Gastroesophageal sphincter (tissue), 3 donors: Measurements from ENCODE around the gene BCAR3.

Source experiments
- CTCF ChIP-seq, 4 experiments: fragments of 200-600 bp in 2 of 4; fragments of 450-650 bp in 2 of 4; sonication (generic) in 1 of 4; IDR thresholded peaks; one replicate each; pipeline ENCODE4 v1.5.1; 2017 to 2019; ENCODE audit warnings: antibody characterized with exemption in 4 of 4, mild to moderate bottlenecking in 2 of 4, moderate library complexity in 2 of 4
- EP300 ChIP-seq: sonication (generic); formaldehyde crosslinking; IDR thresholded peaks from one replicate; pipeline ENCODE4 v1.6.1; 2017; ENCODE audit warnings: antibody characterized with exemption, mild to moderate bottlenecking
- POLR2A ChIP-seq, 2 donors: fragments of 450-650 bp; IDR thresholded peaks; one replicate each; pipeline ENCODE4 v1.6.1; 2017; ENCODE audit warnings: antibody characterized with exemption in 2 of 2, mild to moderate bottlenecking in 2 of 2, moderate library complexity in 1 of 2

- no peak for TF ChIP-seq POLR2A (IDR thresholded peaks at IDR 0.05)
- TF ChIP-seq CTCF (IDR thresholded peaks at IDR 0.05): no peak
- no peak for TF ChIP-seq EP300
Observed at GRCh38 chr1:93678491-93678890, 3.1 kb downstream of the BCAR3 start.
